Activated CD4-positive, CD25-positive, alpha-beta regulatory T cell treated with anti-CD3 and anti-CD28 coated beads, Interleukin-2, amount 50 U/mL, for 16 hours (primary cell): ENCODE data around the gene LRRC32.

ENCODE experiments used
- DNase-seq: peaks from one replicate; pipeline ENCODE4 v3.0.0-alpha.2; 2020; ENCODE audit warnings: low read depth, low spot score

Gene LRRC32, protein sequence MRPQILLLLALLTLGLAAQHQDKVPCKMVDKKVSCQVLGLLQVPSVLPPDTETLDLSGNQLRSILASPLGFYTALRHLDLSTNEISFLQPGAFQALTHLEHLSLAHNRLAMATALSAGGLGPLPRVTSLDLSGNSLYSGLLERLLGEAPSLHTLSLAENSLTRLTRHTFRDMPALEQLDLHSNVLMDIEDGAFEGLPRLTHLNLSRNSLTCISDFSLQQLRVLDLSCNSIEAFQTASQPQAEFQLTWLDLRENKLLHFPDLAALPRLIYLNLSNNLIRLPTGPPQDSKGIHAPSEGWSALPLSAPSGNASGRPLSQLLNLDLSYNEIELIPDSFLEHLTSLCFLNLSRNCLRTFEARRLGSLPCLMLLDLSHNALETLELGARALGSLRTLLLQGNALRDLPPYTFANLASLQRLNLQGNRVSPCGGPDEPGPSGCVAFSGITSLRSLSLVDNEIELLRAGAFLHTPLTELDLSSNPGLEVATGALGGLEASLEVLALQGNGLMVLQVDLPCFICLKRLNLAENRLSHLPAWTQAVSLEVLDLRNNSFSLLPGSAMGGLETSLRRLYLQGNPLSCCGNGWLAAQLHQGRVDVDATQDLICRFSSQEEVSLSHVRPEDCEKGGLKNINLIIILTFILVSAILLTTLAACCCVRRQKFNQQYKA

DNA sequence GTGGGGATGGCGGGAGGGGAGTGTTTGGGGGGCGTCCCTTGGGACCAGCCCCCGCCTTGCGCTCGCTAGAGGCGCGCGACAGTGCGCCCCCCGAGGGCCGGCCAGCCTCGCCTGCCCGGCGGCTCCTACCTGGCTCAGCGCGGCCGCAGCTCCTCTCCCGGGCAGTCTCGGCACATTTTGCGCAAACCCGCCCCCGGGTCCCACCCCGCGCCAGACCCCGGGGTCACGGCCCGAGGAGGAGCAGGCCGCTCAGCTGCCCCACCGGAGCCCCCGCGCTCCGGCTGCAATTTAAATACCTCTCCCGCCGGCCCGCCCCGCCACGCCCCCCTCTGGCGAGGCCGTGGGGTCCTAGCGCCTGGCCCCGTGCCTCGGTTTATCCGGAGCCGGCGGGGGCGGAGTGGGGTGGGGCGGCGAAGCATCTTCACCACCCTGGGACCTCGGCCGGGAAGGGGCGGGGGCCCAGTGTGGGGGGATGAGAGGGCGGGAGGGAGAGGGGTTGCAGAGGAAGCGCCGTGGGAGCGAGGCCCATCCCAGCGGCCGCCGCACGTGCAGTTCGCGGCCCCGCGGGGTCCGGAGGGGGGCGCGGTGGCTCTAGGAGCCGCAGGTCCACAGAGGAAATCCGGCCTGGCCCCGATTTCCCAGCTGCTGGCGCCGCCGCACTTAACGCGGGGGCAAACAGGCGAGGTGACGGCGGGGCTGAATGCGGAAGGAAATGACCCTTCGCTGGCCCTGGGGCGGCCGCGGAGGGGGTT is at the start of gene LRRC32:
Gene LRRC32 (minus strand): TSS at position 263 of the 752 bp plus-strand sequence. CDS start 4,793 bp downstream, outside the sequence.
- no peak for DNase-seq

DNA sequence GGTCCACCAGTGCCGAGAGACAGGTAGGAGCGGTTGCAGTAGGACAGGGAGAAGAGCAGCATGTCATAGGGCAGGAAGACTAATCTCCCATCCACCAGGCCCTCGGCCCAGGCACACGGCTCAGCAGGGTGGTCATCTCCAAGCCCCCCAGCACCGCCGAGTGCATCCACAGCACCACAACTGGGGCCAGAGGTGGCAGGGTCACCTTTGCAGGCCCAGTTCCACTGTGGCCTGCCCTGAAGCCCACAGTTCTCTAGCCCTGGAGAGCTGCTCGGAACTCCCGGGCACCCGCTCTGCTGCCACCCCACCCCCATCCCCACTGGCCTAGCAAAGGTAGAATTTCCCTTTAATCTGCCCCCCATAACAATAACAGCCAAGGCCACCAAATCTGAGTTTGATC is 49.1 kb upstream of the LRRC32 start:
- DNase-seq = no peak

DNA sequence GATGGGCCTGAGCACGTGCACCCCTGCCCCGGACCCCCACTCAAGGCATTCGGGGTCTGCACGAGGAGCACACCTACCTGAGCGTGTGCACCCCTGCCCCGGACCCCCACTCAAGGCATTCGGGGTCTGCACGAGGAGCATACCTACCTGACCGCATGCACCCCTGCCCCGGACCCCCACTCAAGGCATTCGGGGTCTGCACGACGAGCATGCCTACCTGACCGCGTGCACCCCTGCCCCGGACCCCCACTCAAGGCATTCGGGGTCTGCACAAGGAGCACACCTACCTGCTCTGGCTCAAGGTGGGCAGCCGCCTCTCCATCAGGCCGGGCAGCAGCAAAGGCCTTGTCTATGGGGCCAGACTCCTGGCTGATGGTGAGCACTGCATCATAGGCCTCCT is 48.7 kb upstream of the LRRC32 start:
- no peak for DNase-seq

DNA sequence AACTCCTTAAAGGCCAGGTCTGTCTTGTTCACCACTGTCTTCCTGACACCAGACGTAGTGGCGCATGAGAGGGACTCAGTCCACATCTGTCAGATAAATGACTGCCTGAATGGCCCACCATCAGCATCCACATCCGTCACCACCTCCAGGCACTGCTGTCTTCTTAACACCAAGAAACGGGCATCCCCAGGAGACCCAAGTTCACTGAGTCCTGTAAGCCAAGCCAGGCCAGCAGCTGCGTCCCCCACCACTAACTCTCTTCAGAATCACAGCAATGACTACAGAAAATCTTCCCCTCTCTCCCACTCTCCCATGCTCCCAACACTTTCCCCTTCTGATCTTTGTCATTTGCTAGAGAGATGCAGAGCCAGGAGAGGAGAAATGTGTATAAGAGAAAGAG is 47.3 kb upstream of the LRRC32 start:
- DNase-seq = no peak

DNA sequence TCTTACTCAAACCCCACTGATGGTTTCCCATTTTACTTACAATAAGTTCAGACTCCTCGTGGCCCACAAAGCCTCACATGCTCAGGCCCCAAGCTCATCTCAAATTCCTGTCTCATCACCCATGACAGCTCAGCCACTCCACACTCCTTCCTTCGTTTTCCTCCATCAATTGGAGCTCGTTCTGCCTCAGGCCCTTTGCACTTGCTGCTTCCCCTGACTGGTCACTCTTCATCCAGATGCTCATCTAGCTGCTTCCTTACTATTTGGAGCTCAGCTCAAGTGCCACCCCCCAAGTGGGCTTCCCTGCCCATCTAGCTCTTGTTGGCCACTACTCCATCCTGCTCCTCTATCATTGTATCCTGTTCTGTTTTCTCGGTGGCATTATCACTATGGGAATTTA is 46.8 kb upstream of the LRRC32 start:
- DNase-seq = no peak

DNA sequence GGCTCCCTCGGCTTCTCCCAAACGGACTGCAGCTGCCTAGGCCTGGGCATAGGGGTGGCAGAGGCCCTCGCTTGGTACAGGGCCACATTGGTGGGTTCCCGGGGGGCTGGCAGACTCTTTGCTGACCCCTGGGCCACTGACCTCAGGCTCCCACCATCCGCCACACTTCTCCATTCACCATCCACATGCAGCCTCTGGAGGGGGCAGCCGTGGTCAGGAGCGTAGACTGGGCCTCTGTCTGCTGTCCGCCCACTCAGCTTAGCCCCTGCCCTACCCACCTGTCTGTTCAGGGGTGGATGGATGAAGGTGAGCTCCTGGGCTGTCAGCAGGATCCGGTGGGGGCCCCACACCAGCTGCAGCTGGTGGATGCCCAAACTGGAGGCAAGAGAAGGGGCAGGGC is 45.7 kb upstream of the LRRC32 start:
- DNase-seq = no peak

DNA sequence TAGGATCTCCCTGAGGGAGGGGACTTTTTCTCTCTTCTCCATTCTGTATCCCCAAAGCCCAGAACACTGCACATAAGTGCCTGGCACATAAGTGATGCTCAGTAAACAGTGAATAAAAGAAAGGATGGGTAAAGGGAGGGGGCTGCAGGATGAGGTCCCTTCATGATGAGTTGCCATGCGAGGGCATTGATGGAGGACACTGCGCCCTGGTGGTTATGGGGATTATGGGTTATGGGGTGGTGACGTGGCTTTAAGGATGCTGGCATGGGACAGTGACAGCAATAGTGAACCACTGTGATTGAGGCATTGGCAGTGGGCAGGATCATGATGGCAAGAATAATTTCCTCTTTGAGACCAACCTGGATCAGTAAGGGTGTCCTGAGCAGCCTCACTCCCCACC is 43.9 kb upstream of the LRRC32 start:
- DNase-seq = no peak

DNA sequence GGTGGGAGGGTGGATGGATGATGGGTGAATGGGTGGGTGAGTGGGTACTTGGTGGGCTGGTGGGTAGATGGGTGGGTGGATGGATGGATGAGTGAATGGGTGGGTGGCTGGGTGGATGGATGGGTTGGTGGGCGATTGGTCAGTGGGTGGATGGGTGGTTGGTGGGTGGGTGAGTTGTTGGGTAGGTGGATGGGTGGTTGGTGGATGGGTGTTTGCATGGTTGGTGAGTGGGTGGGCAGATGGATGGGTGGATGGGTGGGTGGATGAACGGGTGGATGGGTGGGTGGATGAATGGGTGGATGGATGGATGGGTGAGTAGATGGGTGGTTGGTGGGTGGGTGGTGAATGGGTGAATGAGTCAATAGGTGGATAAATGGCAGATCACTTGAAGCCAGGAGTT is 43.0 kb upstream of the LRRC32 start:
- no peak for DNase-seq

DNA sequence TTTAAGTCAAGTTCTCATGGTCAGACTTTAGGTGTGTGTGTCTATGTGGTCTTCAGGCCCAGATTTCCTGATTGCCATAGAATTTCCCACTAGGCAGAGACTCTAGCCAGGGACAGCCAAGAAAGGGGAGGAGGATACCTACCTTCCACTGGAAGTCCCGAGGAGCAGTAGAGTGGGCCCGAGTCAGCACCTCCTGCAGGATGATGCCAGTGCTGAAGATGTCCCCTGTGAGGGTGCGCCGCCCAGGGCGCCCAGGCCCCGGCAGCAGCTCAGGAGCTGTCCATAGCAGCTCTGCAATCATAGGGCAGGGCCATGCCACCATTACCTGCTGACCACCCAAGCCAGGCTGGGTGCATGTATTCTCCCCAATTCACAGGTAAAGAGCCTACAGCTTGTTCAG is 41.6 kb upstream of the LRRC32 start:
- no peak for DNase-seq

DNA sequence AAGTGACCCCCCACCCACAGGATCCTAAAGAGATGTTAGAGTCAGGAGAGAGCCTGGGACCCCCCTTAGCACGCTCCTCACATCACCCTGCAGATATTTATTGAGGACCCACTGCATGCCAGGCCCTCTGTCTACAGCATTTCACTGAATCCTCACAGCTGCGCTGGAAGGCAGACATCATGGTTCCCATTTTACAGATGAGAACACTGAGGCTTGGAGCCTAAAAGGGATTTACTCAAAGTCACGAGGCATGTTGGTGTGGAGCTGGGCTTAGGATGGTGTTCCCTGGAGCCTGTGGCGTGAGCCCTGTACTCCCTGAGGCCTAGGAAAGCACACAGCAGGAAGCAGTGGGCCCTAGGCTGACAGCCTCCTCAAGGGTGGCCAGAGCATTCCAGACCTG is 39.2 kb upstream of the LRRC32 start:
- DNase-seq = no peak

DNA sequence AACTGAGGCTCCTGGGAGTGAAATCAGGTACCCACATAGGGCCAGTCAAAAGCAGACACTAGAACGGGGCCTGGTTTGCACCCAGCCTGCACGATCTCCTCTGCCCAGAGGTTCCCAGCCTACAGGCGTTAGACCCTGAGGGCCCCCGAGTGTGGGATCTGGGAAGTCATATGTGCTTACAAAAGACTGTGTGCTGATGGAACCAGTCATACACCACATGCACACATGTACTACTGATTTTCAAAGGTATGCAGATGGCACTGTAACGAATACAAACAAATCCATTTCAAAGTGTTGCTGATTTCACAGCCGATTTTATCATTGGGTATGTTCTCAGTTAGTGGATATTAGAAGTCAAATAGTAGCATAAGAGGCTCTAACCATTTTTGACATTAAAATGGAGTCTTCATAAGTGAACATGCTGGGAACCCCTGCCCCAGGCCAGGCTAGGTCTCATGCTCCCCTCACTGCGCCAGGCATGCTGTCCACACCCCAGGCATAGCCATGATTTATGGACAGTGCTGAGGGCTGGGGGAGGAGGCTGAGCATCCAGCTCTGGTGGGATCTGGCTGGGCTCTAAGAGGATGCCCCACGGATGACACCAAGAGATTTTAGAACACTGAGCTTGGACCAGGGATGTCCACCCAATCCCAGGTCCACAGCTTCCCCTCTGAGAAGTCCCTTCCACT is 38.6 kb upstream of the LRRC32 start:
- no peak for DNase-seq

DNA sequence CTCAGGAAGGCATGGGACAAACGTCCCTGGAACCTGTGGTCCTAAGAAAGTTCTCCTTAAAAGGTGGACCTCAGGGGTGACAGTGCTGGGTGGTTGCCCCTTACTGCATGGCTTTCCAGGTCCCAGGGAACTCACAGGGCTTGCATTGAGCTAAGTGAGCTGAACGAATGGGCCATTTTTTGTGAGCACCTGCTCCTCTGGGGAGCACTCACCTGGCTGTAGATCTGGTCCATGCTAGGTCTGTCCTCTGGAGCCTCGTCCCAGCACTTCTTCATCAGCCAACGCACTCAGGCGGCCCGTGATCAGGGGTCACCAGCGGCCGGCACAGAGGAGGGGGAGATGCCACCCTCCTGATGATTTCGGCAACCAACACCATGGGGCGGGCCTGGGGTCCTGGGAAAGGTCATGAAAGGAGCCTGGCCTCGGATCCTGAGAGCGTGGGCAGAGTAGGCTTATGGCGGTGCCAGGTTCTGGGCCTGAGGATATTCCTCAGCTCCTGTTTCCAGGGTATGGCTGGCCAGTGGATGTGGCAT is 36.8 kb upstream of the LRRC32 start:
- no peak for DNase-seq

DNA sequence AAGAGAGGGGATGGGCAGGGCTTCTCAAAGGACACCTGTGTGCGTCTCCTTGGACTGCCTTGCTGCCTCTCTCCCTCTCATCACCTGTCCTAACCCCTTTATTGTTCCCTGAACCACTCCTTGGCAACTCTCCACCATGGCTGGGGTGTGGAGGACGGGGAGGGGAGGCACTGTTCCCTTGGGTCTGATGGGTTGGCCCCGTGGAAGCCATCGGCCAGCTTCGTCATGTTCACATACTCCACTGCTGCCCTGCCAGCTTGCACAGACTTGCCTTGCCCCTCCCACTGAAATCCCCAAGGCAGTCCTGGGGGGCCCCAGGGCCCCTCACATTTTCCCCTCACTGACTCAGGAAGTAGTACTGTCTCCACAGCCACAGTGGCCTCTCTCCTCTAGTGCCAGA is 36.1 kb upstream of the LRRC32 start:
- DNase-seq = no peak

DNA sequence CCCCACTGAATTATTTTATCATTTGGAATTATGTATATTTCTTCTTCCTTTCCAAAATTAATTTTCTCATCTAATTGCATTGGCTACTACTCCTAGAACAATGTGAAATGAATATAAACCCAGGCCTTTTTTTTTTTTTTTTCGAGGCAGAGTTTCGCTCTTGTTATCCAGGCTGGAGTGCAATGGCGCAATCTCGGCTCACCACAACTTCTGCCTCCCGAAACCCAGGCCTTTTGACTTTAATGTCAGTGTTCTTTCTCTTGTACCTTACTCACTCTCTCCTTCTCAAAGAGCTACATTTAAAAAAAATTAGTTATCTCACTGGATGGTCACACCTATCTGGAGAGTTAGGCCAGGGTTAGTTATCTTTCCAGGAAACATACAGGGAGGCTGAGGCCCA is 35.3 kb upstream of the LRRC32 start:
- DNase-seq = no peak

DNA sequence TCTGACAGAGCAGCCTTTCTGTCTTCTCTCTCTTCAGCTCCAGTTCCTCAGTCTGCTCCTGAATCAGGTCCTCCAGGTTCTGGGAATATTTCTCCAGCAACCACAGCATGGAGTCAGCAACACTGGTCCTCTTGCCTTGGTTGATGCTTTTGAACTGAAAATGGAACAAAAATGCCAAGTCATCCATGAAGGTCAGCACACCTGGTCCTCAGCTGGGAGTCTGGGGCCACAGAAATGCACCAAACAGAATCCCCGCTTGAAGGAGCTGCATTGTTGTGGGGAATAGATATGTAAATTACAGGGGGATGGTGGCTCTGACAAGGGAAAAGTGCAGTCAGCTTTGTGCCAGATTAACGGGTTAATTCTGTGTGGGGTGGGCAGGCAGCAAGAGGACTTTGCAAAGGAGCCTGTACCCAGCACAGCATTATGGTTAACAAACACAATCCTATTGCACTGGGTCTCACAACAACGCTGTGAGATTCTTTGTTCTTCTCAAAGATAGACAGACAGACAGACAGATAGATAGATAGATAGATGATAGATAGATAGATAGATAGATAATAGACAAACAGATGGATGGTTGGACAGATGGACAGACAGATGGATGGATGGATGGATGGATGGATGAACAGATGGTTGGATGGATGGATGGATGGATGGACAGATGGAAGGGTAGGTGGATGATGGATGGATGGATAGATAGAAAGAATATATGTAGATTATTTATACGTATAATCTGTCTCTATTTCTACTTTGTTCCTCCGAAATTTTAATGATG is 33.8 kb upstream of the LRRC32 start:
- DNase-seq = no peak

DNA sequence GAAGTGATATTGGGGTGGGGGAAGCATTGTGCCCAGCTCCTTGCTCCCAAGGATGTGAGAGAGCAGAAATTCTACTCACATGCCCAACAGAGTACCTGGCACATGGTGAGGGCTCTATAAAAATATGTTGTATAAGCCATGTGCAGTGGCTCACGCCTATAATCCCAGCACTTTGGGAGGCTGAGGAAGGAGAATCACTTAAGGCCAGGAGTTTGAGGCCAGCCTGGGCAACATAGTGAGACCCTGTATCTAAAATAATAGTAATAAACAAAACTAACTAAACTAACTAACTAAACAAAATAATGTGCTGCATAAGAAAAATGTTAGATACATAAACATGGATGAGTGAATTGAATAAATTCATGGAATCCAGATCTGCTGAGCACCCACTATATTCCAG is 33.2 kb upstream of the LRRC32 start:
- no peak for DNase-seq

DNA sequence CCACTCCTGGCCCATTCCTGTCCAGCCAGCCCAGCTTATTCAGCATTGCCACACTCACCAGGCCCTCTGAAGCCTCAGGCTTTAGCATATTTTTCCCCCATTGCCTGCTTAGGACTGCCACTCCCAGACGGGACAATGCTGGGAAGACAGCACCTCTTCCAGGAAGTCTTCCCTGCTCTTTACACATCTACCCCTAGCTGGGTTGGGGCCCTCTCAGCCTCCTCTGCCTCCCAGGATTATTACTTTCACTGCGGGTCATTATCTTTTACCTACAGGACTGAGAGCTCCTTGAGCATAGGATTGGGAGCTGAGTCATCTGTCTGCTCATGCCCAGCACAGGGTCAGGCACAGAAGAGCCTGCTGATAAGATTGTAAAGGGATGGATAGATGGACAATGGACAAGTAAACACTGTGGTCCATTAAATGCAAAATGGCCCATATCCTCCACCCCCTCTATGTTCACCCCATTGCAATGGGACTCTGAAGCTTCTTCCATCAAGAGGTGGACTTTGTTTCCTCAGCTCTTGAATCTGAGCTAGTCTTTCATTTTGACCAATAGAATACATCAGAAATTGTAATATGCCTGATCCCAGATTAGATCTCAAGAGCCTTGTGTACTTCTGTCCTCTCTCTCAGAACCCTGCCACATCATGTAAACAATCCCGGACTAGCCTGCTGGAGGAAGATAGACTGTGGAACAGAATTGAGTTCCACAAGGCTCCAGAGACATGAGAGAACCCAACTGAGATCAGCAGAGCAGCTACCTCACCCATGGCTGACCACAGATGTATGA is 32.0 kb upstream of the LRRC32 start:
- DNase-seq = no peak

DNA sequence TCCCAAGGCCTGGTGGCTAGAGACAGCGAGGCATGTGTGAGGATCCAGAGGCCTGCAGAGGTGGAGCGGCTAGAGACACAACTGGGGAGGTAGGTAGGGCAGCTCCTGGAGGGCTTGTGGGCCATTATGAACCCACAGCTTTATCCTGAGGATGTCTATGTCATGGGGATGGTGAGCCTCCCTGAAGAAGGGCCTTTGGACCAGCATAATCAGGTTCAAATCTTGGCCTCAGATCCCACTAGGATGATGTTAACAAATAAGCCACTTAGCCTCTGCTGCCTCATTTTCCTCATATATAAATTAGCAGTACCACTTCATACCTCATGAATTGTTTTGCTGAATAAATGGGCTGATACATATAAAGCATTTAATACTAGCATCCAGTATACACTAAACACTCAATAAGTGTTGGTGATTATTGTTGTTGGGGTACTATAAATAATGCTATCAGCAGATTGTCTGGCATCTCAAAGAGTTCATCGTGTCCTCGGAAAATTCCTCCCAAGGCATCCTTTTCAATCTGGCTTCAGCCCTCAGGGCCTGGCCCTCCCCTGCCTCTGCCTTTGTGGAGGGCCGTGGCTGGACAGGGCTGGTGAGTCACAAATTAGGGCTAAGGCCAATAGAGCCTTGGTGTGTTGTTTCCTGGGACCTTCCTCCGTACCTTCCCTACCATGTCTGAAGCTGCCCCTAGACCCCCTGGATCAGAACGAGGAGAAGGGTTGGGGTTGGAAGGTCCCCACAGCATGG is 30.9 kb upstream of the LRRC32 start:
- no peak for DNase-seq
